ENCODE results near the gene TMEM179. TPM values are rescaled to one million over a fixed set of nuclear protein-coding genes. Genes with fewer than 3 reads are reported as not detected.

The TMEM179 gene
- total and polyA plus RNA-seq, 7 experiments from 2014 or later: 0.15 TPM; not detected in 6

GRCh38 chr14:104589338-104590195 lies 15.0 kb downstream of the TMEM179 start:
- H3K36me3 Mint-ChIP-seq: no peaks in the 10 kb centered on the region
- H3K27me3 ChIP-seq (ENCODE audit: control insufficient read depth in 2 of 2, insufficient read depth in 2 of 2, low read length in 2 of 2): no peaks in the 10 kb centered on the region
- no peaks in the 10 kb centered on the region for H3K36me3 ChIP-seq (ENCODE audit: control insufficient read depth in 2 of 3, insufficient read depth in 3 of 3, low read length in 3 of 3)
- H3K4me3 ChIP-seq (ENCODE audit: low read length): no peak overlapping the region
- H3K4me1 Mint-ChIP-seq: peaks cover 0 to 1% (median 0%) of the 10 kb centered on the region in 7 donors
- H3K9me3 Mint-ChIP-seq: peaks cover 0 to 1% (median 0%) of the 10 kb centered on the region in 11 donors
- CTCF ChIA-PET: no interaction called here
- H3K27ac Mint-ChIP-seq: no peak overlapping the region
- intact Hi-C loops (cut with micrococcal nuclease): no loop called here
- no peak overlapping the region for H3K4me3 Mint-ChIP-seq
- DNase-seq (no peak), ATAC-seq (no peak)
- H3K9me3 ChIP-seq (ENCODE audit: control insufficient read depth in 2 of 3, low read length in 3 of 3): no peaks in the 10 kb centered on the region
- peaks cover 0 to 13% (median 7%) of the 10 kb centered on the region in 5 donors for H3K27me3 Mint-ChIP-seq
- no peak overlapping the region for H3K27ac ChIP-seq (ENCODE audit: low read depth, low read length)
- no peaks in the 10 kb centered on the region for H3K4me1 ChIP-seq (ENCODE audit: control insufficient read depth in 2 of 2, insufficient read depth in 2 of 2, low read length in 2 of 2)
- POLR2A ChIA-PET: no interaction called here

GRCh38 chr14:104588066-104588857 lies 16.3 kb downstream of the TMEM179 start:
- no peaks in the 10 kb centered on the region for H3K36me3 Mint-ChIP-seq
- CTCF ChIA-PET: no interaction called here
- H3K4me3 ChIP-seq (ENCODE audit: low read length): no peak overlapping the region
- DNase-seq (no peak), ATAC-seq (no peak)
- H3K4me3 Mint-ChIP-seq: no peak overlapping the region
- H3K36me3 ChIP-seq (ENCODE audit: control insufficient read depth in 2 of 3, insufficient read depth in 3 of 3, low read length in 3 of 3): no peaks in the 10 kb centered on the region
- H3K27ac Mint-ChIP-seq: no peak overlapping the region
- intact Hi-C loops (cut with micrococcal nuclease): no loop called here
- no peak overlapping the region for H3K27ac ChIP-seq (ENCODE audit: low read depth, low read length)
- H3K4me1 ChIP-seq (ENCODE audit: control insufficient read depth in 2 of 2, insufficient read depth in 2 of 2, low read length in 2 of 2): no peaks in the 10 kb centered on the region
- POLR2A ChIA-PET: no interaction called here
- H3K9me3 Mint-ChIP-seq: peaks cover 0 to 1% (median 0%) of the 10 kb centered on the region in 11 donors
- peaks cover 0 to 1% (median 0%) of the 10 kb centered on the region in 7 donors for H3K4me1 Mint-ChIP-seq
- peaks cover 0 to 18% (median 7%) of the 10 kb centered on the region in 5 donors for H3K27me3 Mint-ChIP-seq
- no peaks in the 10 kb centered on the region for H3K27me3 ChIP-seq (ENCODE audit: control insufficient read depth in 2 of 2, insufficient read depth in 2 of 2, low read length in 2 of 2)
- H3K9me3 ChIP-seq (ENCODE audit: control insufficient read depth in 2 of 3, low read length in 3 of 3): no peaks in the 10 kb centered on the region

DNA sequence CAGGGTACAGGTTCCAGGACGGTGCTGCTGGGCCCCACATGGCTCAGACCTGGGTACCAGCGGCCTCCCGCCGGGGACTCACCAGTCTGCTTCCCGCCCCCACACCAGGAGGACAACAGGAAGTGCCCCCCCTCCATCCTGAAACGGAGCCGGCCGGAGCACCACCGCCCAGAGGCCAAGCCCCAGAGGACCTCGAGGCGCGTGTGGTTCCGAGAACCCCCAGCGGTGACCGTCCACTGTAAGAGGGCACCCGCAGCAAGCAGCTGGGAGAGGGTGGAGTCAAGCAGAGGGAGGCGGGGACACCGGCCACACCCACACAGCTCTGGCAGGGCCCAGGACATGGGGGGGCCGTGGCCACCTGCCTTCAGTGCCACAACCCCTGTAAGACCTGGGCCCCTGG lies 16.9 kb downstream of the TMEM179 start:
- no peak overlapping the region for H3K27ac ChIP-seq (ENCODE audit: low read depth, low read length)
- POLR2A ChIA-PET: no interaction called here
- no peak overlapping the region for H3K4me3 Mint-ChIP-seq
- no peak overlapping the region for H3K4me3 ChIP-seq (ENCODE audit: low read length)
- no peaks in the 10 kb centered on the region for H3K9me3 ChIP-seq (ENCODE audit: control insufficient read depth in 2 of 3, low read length in 3 of 3)
- DNase-seq: no peak
- H3K4me1 ChIP-seq (ENCODE audit: control insufficient read depth in 2 of 2, insufficient read depth in 2 of 2, low read length in 2 of 2): no peaks in the 10 kb centered on the region
- H3K9me3 Mint-ChIP-seq: peaks cover 0 to 1% (median 0%) of the 10 kb centered on the region in 11 donors
- ATAC-seq: no peak
- H3K27ac Mint-ChIP-seq: no peak overlapping the region
- H3K36me3 ChIP-seq (ENCODE audit: control insufficient read depth in 2 of 3, insufficient read depth in 3 of 3, low read length in 3 of 3): no peaks in the 10 kb centered on the region
- no peaks in the 10 kb centered on the region for H3K36me3 Mint-ChIP-seq
- H3K27me3 ChIP-seq (ENCODE audit: control insufficient read depth in 2 of 2, insufficient read depth in 2 of 2, low read length in 2 of 2): no peaks in the 10 kb centered on the region
- CTCF ChIA-PET: no interaction called here
- intact Hi-C loops (cut with micrococcal nuclease): no loop called here
- peaks cover 0 to 1% (median 0%) of the 10 kb centered on the region in 7 donors for H3K4me1 Mint-ChIP-seq
- peaks cover 0 to 18% (median 7%) of the 10 kb centered on the region in 5 donors for H3K27me3 Mint-ChIP-seq

DNA sequence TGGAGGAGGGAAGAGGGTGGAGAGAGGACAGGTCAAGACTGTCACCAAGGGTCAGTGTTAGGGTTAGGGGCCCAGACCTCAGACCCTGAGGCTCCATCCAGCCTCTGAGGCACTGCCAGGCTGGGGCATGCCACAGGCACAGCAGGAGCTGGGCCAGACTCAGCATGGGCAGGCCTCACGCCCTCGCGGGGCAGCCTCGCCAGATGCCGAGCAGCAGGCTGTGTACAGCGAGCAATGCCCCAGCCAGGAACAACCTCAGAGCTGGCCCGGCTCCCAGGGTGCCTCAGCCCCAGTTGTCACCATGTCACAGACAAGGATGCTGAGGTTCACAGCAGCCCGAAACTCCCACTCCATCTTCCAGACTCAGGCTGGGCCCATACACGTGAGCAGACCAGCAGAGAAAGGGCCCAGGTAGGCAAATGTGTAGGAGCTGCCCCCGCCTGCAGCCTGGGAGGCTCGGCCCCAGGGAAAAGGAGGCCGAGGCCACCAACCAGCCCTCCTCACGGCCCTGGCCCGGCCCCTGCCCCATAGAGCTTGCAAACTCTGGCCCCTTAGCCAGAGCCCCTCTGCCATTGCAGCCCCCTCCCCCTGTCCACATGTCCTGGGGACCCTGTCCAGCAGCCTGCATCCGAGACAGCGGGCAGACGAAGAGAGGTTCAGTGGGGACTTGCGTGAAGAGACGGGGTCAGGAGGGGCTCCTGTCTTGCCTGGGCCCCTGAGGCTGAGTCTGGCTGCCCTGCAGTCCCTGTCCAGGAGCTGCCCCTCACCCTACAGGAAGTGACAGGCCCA lies 17.5 kb downstream of the TMEM179 start:
- Mint-ChIP-seq H3K27ac (no peak overlapping the region), H3K9me3 (no peaks in the 10 kb centered on the region), H3K4me3 (no peak overlapping the region), H3K36me3 (no peaks in the 10 kb centered on the region), H3K27me3 (peaks cover 0 to 12% (median 5%) of the 10 kb centered on the region in 5 donors), H3K4me1 (no peaks in the 10 kb centered on the region)
- intact Hi-C loops (cut with micrococcal nuclease): no loop called here
- H3K27ac ChIP-seq (ENCODE audit: low read depth, low read length): no peak overlapping the region
- H3K4me1 ChIP-seq (ENCODE audit: control insufficient read depth in 2 of 2, insufficient read depth in 2 of 2, low read length in 2 of 2): no peaks in the 10 kb centered on the region
- no peaks in the 10 kb centered on the region for H3K9me3 ChIP-seq (ENCODE audit: control insufficient read depth in 2 of 3, low read length in 3 of 3)
- ATAC-seq (no peak), DNase-seq (no peak)
- H3K36me3 ChIP-seq (ENCODE audit: control insufficient read depth in 2 of 3, insufficient read depth in 3 of 3, low read length in 3 of 3): no peaks in the 10 kb centered on the region
- H3K4me3 ChIP-seq (ENCODE audit: low read length): no peak overlapping the region
- no peaks in the 10 kb centered on the region for H3K27me3 ChIP-seq (ENCODE audit: control insufficient read depth in 2 of 2, insufficient read depth in 2 of 2, low read length in 2 of 2)
- POLR2A ChIA-PET: no interaction called here
- CTCF ChIA-PET: no interaction called here

DNA sequence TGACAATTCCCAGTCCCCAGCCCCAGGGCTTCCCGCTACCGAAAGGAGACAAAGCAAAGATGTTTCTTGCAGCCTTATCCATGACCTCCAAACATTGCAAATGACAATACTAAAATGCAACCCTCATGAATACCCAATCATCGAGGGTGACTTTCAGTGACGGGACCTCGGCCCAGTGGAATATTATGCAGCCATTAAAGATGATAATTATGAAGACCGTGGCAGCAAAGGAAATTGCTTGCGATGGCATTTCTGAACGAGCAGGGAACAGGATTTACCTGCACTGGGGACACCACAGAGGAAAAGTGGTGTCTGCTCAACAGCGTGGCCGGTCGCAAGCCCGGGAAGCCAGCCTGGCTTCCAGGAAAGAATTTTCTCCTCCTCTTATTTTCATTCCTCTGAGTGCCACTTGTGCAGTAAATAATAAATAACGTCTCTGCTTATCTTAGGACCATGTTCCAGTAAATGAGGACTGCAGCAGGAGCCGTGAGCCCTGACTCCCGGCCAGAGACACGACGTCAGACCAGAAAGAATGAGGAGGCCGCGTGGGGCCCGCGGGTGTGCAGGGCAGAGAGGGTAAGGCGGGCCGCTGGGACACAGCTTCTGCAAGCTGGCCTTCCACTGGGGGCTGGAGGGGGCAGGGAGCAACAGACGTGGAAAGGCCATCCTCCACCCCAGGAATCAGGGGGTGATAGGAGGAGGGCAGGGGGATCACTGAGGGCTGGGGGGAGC lies 18.4 kb downstream of the TMEM179 start:
- no peak overlapping the region for H3K4me3 ChIP-seq (ENCODE audit: low read length)
- Mint-ChIP-seq H3K27me3 (peaks cover 0 to 11% (median 5%) of the 10 kb centered on the region in 5 donors), H3K4me3 (no peak overlapping the region), H3K36me3 (no peaks in the 10 kb centered on the region), H3K4me1 (no peaks in the 10 kb centered on the region), H3K9me3 (no peaks in the 10 kb centered on the region), H3K27ac (peak overlapping the region in 1 of 9 donors; percentile 16)
- no peaks in the 10 kb centered on the region for H3K27me3 ChIP-seq (ENCODE audit: control insufficient read depth in 2 of 2, insufficient read depth in 2 of 2, low read length in 2 of 2)
- no peak overlapping the region for H3K27ac ChIP-seq (ENCODE audit: low read depth, low read length)
- no peaks in the 10 kb centered on the region for H3K9me3 ChIP-seq (ENCODE audit: control insufficient read depth in 2 of 3, low read length in 3 of 3)
- ATAC-seq (no peak), DNase-seq (no peak)
- intact Hi-C loops (cut with micrococcal nuclease): no loop called here
- no peaks in the 10 kb centered on the region for H3K36me3 ChIP-seq (ENCODE audit: control insufficient read depth in 2 of 3, insufficient read depth in 3 of 3, low read length in 3 of 3)
- CTCF ChIA-PET: no interaction called here
- POLR2A ChIA-PET: no interaction called here
- no peaks in the 10 kb centered on the region for H3K4me1 ChIP-seq (ENCODE audit: control insufficient read depth in 2 of 2, insufficient read depth in 2 of 2, low read length in 2 of 2)

DNA sequence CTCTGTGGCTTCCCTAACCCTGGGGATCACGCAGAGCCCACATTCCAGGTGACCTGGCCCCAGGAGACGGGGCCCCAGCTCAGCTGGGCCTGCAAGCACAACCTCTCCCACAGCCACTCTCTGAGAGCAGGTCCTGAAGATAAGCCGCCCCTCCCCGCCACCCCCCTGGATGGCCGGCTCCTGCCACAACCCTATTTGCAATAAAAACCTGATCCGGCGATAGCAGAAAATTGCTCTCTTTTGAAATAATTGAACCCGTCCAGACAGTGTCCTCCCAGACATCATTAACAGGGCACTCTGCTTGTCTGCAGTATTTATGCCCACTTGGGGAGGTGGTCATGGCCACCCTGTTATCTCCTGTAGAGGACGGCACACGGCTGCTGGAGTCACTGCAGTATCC lies 20.0 kb downstream of the TMEM179 start:
- H3K27me3 ChIP-seq (ENCODE audit: control insufficient read depth in 2 of 2, insufficient read depth in 2 of 2, low read length in 2 of 2): no peaks in the 10 kb centered on the region
- H3K4me3 Mint-ChIP-seq: no peak overlapping the region
- no peaks in the 10 kb centered on the region for H3K4me1 ChIP-seq (ENCODE audit: control insufficient read depth in 2 of 2, insufficient read depth in 2 of 2, low read length in 2 of 2)
- no peaks in the 10 kb centered on the region for H3K9me3 ChIP-seq (ENCODE audit: control insufficient read depth in 2 of 3, low read length in 3 of 3)
- no peak overlapping the region for H3K4me3 ChIP-seq (ENCODE audit: low read length)
- no peaks in the 10 kb centered on the region for H3K36me3 ChIP-seq (ENCODE audit: control insufficient read depth in 2 of 3, insufficient read depth in 3 of 3, low read length in 3 of 3)
- ChIA-PET CTCF (no interaction called here), POLR2A (no interaction called here)
- no peak for ATAC-seq
- H3K4me1 Mint-ChIP-seq: no peaks in the 10 kb centered on the region
- DNase-seq: no peak
- H3K36me3 Mint-ChIP-seq: no peaks in the 10 kb centered on the region
- H3K27me3 Mint-ChIP-seq: peaks cover 0 to 11% (median 4%) of the 10 kb centered on the region in 5 donors
- no peak overlapping the region for H3K27ac Mint-ChIP-seq
- intact Hi-C loops (cut with micrococcal nuclease): no loop called here
- H3K27ac ChIP-seq (ENCODE audit: low read depth, low read length): no peak overlapping the region
- H3K9me3 Mint-ChIP-seq: no peaks in the 10 kb centered on the region

Measured in naive thymus-derived CD4-positive, alpha-beta T cell (primary cell).